ENCODE results near the gene SCOC.

DNA sequence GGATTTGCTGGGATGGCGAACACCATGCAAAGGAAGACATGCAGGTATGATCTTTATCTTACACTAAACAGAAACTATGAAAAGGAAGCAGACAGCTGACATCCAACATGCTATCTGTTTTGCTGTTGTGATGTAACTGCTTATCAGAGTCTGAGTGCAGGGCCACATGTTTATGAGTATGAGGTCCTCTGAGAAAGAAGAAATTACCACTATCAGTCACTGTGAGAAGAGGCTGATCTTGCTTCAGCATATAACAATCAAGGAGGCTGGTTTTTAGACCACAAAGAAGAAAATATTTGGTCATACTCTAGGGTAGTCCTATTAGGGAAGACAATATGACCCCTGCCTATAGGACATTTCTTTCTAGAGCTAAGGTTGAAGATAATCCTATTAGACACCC is 35.5 kb downstream of the SCOC start:
- TF ChIP-seq POLR2A (IDR thresholded peaks at IDR 0.05; ENCODE audit: low read length) (no peak), GATA1 (IDR thresholded peaks at IDR 0.05; ENCODE audit: low read depth, low read length) (no peak)
